H7 (cell line): ENCODE measurements around the gene PHF23. TPM values are rescaled to one million over a fixed set of nuclear protein-coding genes. Genes with fewer than 3 reads are reported as not detected.

Experiments
- DNase-seq: peaks from one replicate; pipeline ENCODE4 v3.0.0; 2012
- H3K27me3 ChIP-seq: 2 replicates; pipeline ENCODE4 v1.6.0; 2011; ENCODE audit warnings: mild to moderate bottlenecking, low read length; ENCODE audit not compliant: control insufficient read depth, insufficient read depth
- H3K36me3 ChIP-seq: replicated peaks from 2 replicates; pipeline ENCODE4 v1.5.1; 2011; ENCODE audit warnings: low read length; ENCODE audit not compliant: control insufficient read depth, insufficient read depth
- H3K4me3 ChIP-seq: 2 replicates; pipeline ENCODE4 v1.5.1; 2011; ENCODE audit warnings: low read depth, mild to moderate bottlenecking, control low read depth, low read length, moderate library complexity; ENCODE audit not compliant: insufficient read depth
- total RNA-seq: library from RNA; depleted of rRNA; stranded (reverse); fragments of >200 nt; shearing (Covaris generic); gene quantifications from 2 replicates; pipeline ENCODE4 v1.2.3, GENCODE V29; 2014

Gene PHF23
- total RNA-seq, 1 experiment from 2014 or later = 56.2 TPM

DNA sequence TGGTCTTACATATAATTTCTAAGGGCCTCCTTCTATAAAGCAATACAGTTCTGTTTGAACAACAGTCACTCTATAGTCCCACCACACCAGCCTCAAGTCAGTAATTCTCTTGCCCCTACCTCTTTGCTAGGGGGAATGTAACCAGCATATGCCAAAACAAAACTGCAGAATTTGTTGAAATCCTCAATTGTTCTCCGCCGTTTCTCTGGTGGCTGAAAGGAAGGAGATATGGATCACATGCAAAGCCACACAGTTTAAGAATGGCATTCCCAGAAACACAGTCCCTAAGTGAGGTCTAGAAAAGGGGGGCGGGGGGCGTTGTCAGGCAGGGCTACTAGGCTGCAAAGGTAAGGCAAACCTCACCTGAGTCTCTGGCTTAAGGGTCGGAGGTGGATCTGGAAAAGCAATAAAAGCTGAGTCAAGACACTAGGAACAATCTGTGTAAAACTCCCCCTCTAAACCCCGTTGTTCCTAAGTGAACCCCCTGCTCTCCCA lies 1.9 kb downstream of the PHF23 start:
- Histone ChIP-seq H3K36me3 (peaks cover 19% of the 10 kb centered on the region), H3K4me3 (peak overlapping the region; percentile 94), H3K27me3 (no peaks in the 10 kb centered on the region)
- no peak for DNase-seq

GRCh38 chr17:7236808-7237207 lies 2.4 kb downstream of the PHF23 start:
- Histone ChIP-seq H3K36me3 (peaks cover 19% of the 10 kb centered on the region), H3K27me3 (no peaks in the 10 kb centered on the region), H3K4me3 (no peak overlapping the region)
- DNase-seq = no peak

- no peak for DNase-seq
- Histone ChIP-seq H3K36me3 (peaks cover 19% of the 10 kb centered on the region), H3K27me3 (no peaks in the 10 kb centered on the region), H3K4me3 (no peak overlapping the region)
Observed at GRCh38 chr17:7235693-7236665, 3.3 kb downstream of the PHF23 start.

DNA sequence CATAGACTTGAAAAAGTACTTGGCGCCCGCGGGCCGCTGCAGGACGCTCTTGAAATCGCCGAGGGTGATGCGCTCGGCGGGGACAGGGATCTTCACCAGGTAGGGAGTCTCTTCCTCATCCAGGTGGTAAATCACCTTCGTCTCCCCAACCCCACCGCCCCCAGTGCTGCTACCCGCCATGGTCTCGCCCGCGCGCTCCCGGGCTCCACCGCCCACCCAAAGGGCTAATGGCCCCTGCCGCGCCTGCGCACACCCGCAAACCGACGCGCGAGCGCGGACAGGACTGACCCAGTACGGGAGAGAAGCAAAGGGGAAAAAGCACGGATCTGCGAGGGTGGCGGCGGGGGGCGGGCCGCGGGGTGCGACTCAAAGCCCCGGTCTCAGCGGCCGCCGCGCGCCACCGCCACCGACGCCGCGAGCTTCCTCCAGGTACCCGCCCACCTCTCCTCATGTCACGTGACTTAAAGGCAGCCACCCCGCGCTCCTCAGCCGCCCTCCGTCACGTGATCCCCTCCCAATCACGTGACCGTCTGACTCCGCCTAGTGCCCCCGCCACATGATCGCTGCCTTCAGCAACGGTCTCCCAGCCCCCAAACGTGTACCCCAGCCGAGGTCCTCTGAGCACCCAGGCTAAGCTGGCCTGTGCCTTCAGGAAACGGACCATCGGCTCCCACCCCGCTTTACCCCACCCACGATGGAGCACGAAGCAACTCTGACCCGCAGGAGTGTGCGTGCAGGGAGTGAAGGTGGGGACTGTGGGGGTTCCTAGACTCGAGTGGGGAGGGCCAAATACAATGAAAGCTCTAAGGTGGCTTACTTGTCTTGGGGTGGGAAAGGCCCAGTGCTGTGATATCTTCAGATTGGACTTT lies 4.9 kb downstream of the PHF23 start, which contains the start of gene DVL2:
DVL2 (minus strand) TSS at position 435 of the 869 bp plus-strand sequence; CDS start at position 180, 255 bp downstream.
- peak within 1 kb of the TSS; percentile 81 for H3K4me3 ChIP-seq
- peak; percentile 99 for DNase-seq
- peaks cover 22% of the 10 kb centered on the region for H3K36me3 ChIP-seq

DNA sequence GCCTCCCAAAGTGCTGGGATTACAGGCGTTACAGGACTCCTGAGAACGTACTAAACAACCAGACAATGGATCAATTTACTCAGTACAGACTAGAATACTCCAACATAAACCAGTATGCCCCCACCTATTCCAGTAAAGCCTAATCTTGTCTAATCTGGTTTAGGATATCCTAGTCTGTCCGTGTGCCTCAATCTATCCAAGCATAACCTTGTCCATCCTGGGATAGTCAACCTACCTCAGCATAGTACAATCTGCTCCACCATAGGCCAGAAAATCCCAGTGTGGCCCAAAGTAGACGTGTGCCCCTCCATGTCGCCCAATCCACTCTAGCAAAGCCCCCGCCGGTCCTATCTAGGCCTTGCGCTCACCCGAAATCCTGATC lies 5.6 kb downstream of the PHF23 start:
- peak overlapping the region; percentile 81 for H3K4me3 ChIP-seq
- peaks cover 26% of the 10 kb centered on the region for H3K36me3 ChIP-seq
- no peaks in the 10 kb centered on the region for H3K27me3 ChIP-seq
- DNase-seq = peak; percentile 71

More for the DNA sequence above, 4.9 kb downstream of the PHF23 start, which contains the start of gene DVL2:
- H3K27me3 ChIP-seq = no peaks in the 10 kb centered on the region

- H3K27me3 ChIP-seq = no peaks in the 10 kb centered on the region
- DNase-seq = no peak
- H3K36me3 ChIP-seq = peaks cover 35% of the 10 kb centered on the region
- H3K4me3 ChIP-seq = no peak overlapping the region
Observed at GRCh38 chr17:7232114-7232513, 7.1 kb downstream of the PHF23 start.

- no peak for DNase-seq
- Histone ChIP-seq H3K4me3 (no peak overlapping the region), H3K27me3 (no peaks in the 10 kb centered on the region), H3K36me3 (peaks cover 20% of the 10 kb centered on the region)
Observed at GRCh38 chr17:7229504-7229903, 9.8 kb downstream of the PHF23 start.

DNA sequence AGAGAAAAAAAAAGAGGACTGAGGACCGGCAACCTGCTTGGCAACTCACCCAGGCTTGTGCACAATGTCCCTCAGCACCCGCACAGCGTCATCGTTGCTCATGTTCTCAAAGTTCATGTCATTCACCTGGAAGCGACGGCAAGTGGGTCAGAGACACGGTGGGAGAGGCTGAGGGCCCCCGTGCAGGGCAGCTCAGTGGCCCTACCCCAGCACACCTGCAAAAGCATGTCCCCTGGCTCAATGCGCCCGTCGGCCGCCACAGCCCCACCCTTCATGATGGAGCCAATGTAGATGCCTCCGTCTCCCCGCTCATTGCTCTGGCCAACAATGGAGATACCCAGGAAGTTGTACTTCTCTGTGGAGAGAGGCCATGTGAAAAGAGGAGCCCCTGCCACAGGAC lies 10.3 kb downstream of the PHF23 start:
- H3K36me3 ChIP-seq = peaks cover 24% of the 10 kb centered on the region
- no peak for DNase-seq
- H3K27me3 ChIP-seq = no peaks in the 10 kb centered on the region
- H3K4me3 ChIP-seq = no peak overlapping the region

DNA sequence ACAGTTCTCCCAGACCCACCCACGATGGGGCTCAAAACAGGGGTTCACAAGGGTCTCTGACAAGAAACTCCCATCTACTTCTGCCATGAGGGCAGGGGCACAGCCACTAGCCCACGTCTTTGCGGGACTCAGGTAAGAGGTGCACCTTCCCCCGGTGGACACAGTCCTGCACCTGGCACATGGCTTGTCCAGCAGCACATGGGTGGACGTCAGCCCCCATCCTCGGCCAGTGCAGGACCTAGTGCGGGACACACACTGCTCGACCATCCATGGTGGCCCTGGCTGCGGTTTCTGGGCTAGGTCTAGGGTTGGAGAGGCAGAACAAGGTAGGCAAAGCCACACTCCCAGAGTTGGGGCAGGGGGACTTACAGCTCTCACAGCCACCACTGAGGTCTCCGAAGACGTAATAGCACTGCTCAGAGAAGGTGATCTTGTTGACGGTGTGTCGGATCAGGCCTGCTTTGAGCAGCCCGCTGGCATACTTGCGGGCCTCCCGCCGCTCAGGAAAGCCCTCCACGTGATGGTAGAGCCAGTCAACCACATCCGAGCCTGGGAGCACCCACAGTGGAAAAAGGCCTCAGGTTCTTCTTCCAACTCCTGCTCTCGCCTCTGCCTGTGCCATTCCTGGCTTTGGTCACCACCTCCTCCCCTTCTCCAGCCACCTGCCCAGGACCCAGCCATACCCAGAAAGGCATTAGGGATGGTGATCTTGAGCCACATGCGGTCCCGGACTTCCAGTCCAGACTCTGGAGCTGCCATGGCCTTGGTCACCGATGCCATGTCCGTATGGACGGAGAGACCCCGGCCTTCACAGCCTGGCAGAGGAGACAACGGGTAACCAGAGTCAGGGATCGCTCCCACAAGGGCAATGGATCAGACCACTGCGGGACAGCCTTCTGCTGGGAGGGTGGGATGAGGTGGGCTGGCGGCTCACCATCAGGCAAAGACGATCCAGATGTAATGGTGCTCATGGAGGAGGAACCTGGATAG lies 12.2 kb downstream of the PHF23 start:
- Histone ChIP-seq H3K36me3 (peaks cover 43% of the 10 kb centered on the region), H3K4me3 (no peak overlapping the region), H3K27me3 (no peaks in the 10 kb centered on the region)
- DNase-seq = no peak

- no peak for DNase-seq
- Histone ChIP-seq H3K36me3 (peaks cover 52% of the 10 kb centered on the region), H3K4me3 (no peak overlapping the region), H3K27me3 (no peaks in the 10 kb centered on the region)
Observed at GRCh38 chr17:7225711-7226331, 13.4 kb downstream of the PHF23 start.

GRCh38 chr17:7224661-7225111 lies 14.6 kb downstream of the PHF23 start:
- Histone ChIP-seq H3K4me3 (no peak overlapping the region), H3K27me3 (no peaks in the 10 kb centered on the region), H3K36me3 (peaks cover 49% of the 10 kb centered on the region)
- peak; percentile 72 for DNase-seq

- H3K4me3 ChIP-seq = no peak overlapping the region
- H3K27me3 ChIP-seq = no peaks in the 10 kb centered on the region
- DNase-seq = no peak
- H3K36me3 ChIP-seq = peaks cover 47% of the 10 kb centered on the region
Observed at GRCh38 chr17:7224110-7224509, 15.1 kb downstream of the PHF23 start.

DNA sequence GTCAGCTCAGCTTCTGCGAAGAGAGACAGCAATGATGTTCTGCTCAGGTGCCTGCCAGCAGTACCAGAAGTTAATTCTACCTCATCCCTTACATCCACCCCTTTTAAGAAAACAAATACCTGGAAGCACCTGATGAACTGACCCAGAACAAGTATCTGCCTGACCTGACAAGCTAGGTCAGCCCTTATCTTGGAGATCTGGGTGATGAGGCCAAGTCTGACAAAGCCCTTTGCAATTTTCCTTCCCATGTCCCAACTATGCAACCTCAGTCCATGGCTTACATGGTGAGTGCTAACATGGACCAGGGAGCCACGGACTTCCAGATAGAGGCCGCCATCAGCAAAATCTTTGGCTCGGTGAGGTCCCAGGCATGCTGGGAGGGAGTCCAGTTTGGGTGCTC lies 15.9 kb downstream of the PHF23 start:
- DNase-seq = no peak
- Histone ChIP-seq H3K27me3 (no peaks in the 10 kb centered on the region), H3K4me3 (no peak overlapping the region), H3K36me3 (peaks cover 44% of the 10 kb centered on the region)
